ENCODE measurements around the gene EI24. TPM values are rescaled to one million over a fixed set of nuclear protein-coding genes. Genes with fewer than 3 reads are reported as not detected.
"Not testable (repeated sequence)": the region's sequence is repeated elsewhere in the genome, so short reads cannot be mapped to it uniquely, and the experiment has no call there.

The EI24 gene
- total RNA-seq (40.3 TPM), polyA plus RNA-seq (ENCODE audit: insufficient read depth in 1 of 8, insufficient read length in 8 of 8, low replicate concordance in 1 of 8) (10 to 100 TPM; 51.4 to 83.3 (median 66.8) TPM)
- long read RNA-seq, donor 1, transcript EI24-201 (11 exons, 2,455 nt), result major isoform, 9 of 10 reads
- long read RNA-seq, donor 1, partial matches to known transcripts, result 0 of 10 reads
- long read RNA-seq, donor 1, other reads (novel, unspliced or antisense), result 0 of 10 reads
- long read RNA-seq, donor 2, transcript EI24-201 (11 exons, 2,455 nt), result major isoform, 6 of 6 reads
- long read RNA-seq, donor 2, partial matches to known transcripts, result 0 of 6 reads
- long read RNA-seq, donor 2, other reads (novel, unspliced or antisense), result 0 of 6 reads
- long read RNA-seq, donor 3, transcript EI24-201 (11 exons, 2,455 nt), result major isoform, 18 of 19 reads
- long read RNA-seq, donor 3, partial matches to known transcripts, result 0 of 19 reads
- long read RNA-seq, donor 3, other reads (novel, unspliced or antisense), result 0 of 19 reads
- long read RNA-seq, donor 4, transcript EI24-201 (11 exons, 2,455 nt), result major isoform, 10 of 10 reads
- long read RNA-seq, donor 4, partial matches to known transcripts, result 0 of 10 reads
- long read RNA-seq, donor 4, other reads (novel, unspliced or antisense), result 0 of 10 reads
- long read RNA-seq, donor 5, transcript EI24-201 (11 exons, 2,455 nt), result major isoform, 38 of 44 reads
- long read RNA-seq, donor 5, partial matches to known transcripts, result 5 of 44 reads
- long read RNA-seq, donor 5, other reads (novel, unspliced or antisense), result 0 of 44 reads
- long read RNA-seq, donor 6, transcript EI24-201 (11 exons, 2,455 nt), result major isoform, 25 of 26 reads
- long read RNA-seq, donor 6, partial matches to known transcripts, result 0 of 26 reads
- long read RNA-seq, donor 6, other reads (novel, unspliced or antisense), result 0 of 26 reads
- long read RNA-seq, donor 7, transcript EI24-201 (11 exons, 2,455 nt), result major isoform, 19 of 19 reads
- long read RNA-seq, donor 7, partial matches to known transcripts, result 0 of 19 reads
- long read RNA-seq, donor 7, other reads (novel, unspliced or antisense), result 0 of 19 reads
- long read RNA-seq, donor 8, transcript EI24-201 (11 exons, 2,455 nt), result major isoform, 13 of 21 reads
- long read RNA-seq, donor 8, partial matches to known transcripts, result 6 of 21 reads
- long read RNA-seq, donor 8, other reads (novel, unspliced or antisense), result 0 of 21 reads
- long read RNA-seq, donor 9, transcript EI24-201 (11 exons, 2,455 nt), result major isoform, 7 of 14 reads
- long read RNA-seq, donor 9, partial matches to known transcripts, result 5 of 14 reads
- long read RNA-seq, donor 9, other reads (novel, unspliced or antisense), result 0 of 14 reads
- long read RNA-seq, donor 10, transcript EI24-201 (11 exons, 2,455 nt), result major isoform, 15 of 42 reads
- long read RNA-seq, donor 10, partial matches to known transcripts, result 23 of 42 reads
- long read RNA-seq, donor 10, other reads (novel, unspliced or antisense), result 0 of 42 reads
- long read RNA-seq, donor 11, transcript EI24-201 (11 exons, 2,455 nt), result major isoform, 19 of 26 reads
- long read RNA-seq, donor 11, partial matches to known transcripts, result 5 of 26 reads
- long read RNA-seq, donor 11, other reads (novel, unspliced or antisense), result 0 of 26 reads

DNA sequence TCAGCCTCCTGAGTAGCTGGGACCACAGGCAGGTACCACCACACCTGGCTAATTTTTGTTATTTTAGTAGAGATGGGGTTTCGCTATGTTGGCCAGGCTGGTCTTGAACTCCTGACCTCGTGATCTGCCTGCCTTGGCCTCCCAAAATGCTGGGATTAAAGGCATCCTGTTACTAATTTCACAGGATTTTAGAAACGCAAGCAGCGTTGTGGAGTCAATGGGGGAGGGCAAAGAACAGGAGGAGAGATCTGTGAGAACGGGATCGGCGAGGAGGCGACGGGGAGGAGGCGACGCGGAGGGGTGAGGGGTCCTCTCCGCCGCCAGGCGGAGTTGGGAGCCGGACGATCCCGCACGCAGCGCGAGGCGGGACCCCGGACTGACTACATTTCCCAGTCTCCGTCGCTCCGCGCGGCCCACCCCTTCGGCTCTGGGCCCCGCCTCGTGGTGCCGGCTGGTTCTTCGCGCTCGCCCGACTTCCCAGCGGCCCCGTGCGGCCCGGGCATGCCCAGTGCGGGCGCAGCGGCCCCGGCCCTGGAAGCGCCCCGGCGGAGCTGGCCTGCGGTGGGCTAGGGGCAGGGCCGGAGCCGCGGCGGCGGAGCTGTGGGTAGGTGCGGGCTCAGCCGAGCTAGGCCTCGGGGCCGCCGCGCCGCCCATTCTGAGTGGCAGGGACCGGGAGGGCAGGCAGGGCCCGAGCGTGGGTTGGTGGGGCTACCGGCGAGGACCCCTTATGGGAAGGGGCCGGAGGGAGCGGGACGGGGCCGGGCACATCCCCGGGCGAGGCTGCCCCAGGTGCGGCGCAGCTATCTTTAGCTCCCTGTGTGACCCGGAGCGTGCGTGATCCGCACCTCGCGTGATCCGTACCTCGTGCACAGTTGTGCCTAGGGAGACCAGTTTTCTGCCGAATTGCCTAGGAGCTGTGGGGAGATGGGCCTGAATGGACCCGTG is at the start of gene EI24:
TSS of gene EI24 (plus strand) at position 508 of the 945 bp plus-strand sequence. CDS start 3,051 bp downstream, outside the sequence.
- DNase-seq, result peak; percentile 96
- Histone ChIP-seq H3K4me1 (ENCODE audit: control insufficient read depth, insufficient read depth, low read length) (peaks cover 11% of the 10 kb centered on the region), H3K9me3 (replicated peaks; ENCODE audit: control insufficient read depth, low read depth, low read length) (no peaks in the 10 kb centered on the region), H3K4me3 (ENCODE audit: low read length) (peak within 1 kb of the TSS; percentile 77), H3K36me3 (ENCODE audit: control insufficient read depth, insufficient read depth, low read length) (no peaks in the 10 kb centered on the region), H3K27me3 (ENCODE audit: control insufficient read depth, insufficient read depth, low read length) (no peaks in the 10 kb centered on the region), H3K27ac (ENCODE audit: low read length) (peak within 1 kb of the TSS; percentile 74)
- 1% methylated on average over 77 of the region's 83 CpGs for WGBS (ENCODE audit: insufficient coverage)

GRCh38 chr11:125519860-125520834 is 49.1 kb upstream of the EI24 start:
- Histone ChIP-seq H3K27ac (ENCODE audit: low read length) (no peak overlapping the region), H3K4me1 (ENCODE audit: control insufficient read depth, insufficient read depth, low read length) (peaks cover 5% of the 10 kb centered on the region), H3K9me3 (replicated peaks; ENCODE audit: control insufficient read depth, low read depth, low read length) (peaks cover 3% of the 10 kb centered on the region), H3K4me3 (ENCODE audit: low read length) (no peak overlapping the region), H3K36me3 (ENCODE audit: control insufficient read depth, insufficient read depth, low read length) (no peaks in the 10 kb centered on the region), H3K27me3 (ENCODE audit: control insufficient read depth, insufficient read depth, low read length) (no peaks in the 10 kb centered on the region)
- WGBS (ENCODE audit: insufficient coverage), result no CpG with 5 or more reads among the region's 2 CpGs
- DNase-seq, result no peak

GRCh38 chr11:125525303-125525702 is 44.0 kb upstream of the EI24 start:
- no peak overlapping the region for H3K4me3 ChIP-seq (ENCODE audit: low read length)
- H3K9me3 ChIP-seq (replicated peaks; ENCODE audit: control insufficient read depth, low read depth, low read length), result no peaks in the 10 kb centered on the region
- no CpG with 5 or more reads among the region's 5 CpGs for WGBS (ENCODE audit: insufficient coverage)
- H3K36me3 ChIP-seq (ENCODE audit: control insufficient read depth, insufficient read depth, low read length), result no peaks in the 10 kb centered on the region
- H3K27ac ChIP-seq (ENCODE audit: low read length), result no peak overlapping the region
- H3K27me3 ChIP-seq (ENCODE audit: control insufficient read depth, insufficient read depth, low read length), result no peaks in the 10 kb centered on the region
- H3K4me1 ChIP-seq (ENCODE audit: control insufficient read depth, insufficient read depth, low read length), result no peaks in the 10 kb centered on the region
- no peak for DNase-seq

- no peaks in the 10 kb centered on the region for H3K36me3 ChIP-seq (ENCODE audit: control insufficient read depth, insufficient read depth, low read length)
- H3K27ac ChIP-seq (ENCODE audit: low read length), result no peak overlapping the region
- H3K27me3 ChIP-seq (ENCODE audit: control insufficient read depth, insufficient read depth, low read length), result no peaks in the 10 kb centered on the region
- H3K4me3 ChIP-seq (ENCODE audit: low read length), result no peak overlapping the region
- WGBS (ENCODE audit: insufficient coverage), result 74% methylated on average over 2 of the region's 3 CpGs
- no peaks in the 10 kb centered on the region for H3K4me1 ChIP-seq (ENCODE audit: control insufficient read depth, insufficient read depth, low read length)
- no peaks in the 10 kb centered on the region for H3K9me3 ChIP-seq (replicated peaks; ENCODE audit: control insufficient read depth, low read depth, low read length)
- DNase-seq, result no peak
These were observed 36.6 kb upstream of the EI24 start for GRCh38 chr11:125532668-125533067.

GRCh38 chr11:125535585-125535984 is 33.7 kb upstream of the EI24 start:
- 43% methylated on average over 1 of the region's 1 CpG for WGBS (ENCODE audit: insufficient coverage)
- no peak overlapping the region for H3K27ac ChIP-seq (ENCODE audit: low read length)
- no peaks in the 10 kb centered on the region for H3K9me3 ChIP-seq (replicated peaks; ENCODE audit: control insufficient read depth, low read depth, low read length)
- H3K27me3 ChIP-seq (ENCODE audit: control insufficient read depth, insufficient read depth, low read length), result no peaks in the 10 kb centered on the region
- no peaks in the 10 kb centered on the region for H3K36me3 ChIP-seq (ENCODE audit: control insufficient read depth, insufficient read depth, low read length)
- DNase-seq, result no peak
- H3K4me1 ChIP-seq (ENCODE audit: control insufficient read depth, insufficient read depth, low read length), result no peaks in the 10 kb centered on the region
- H3K4me3 ChIP-seq (ENCODE audit: low read length), result no peak overlapping the region

GRCh38 chr11:125536834-125537233 is 32.4 kb upstream of the EI24 start:
- no CpG with 5 or more reads among the region's 19 CpGs for WGBS (ENCODE audit: insufficient coverage)
- H3K27me3 ChIP-seq (ENCODE audit: control insufficient read depth, insufficient read depth, low read length); H3K4me1 ChIP-seq (ENCODE audit: control insufficient read depth, insufficient read depth, low read length); H3K27ac ChIP-seq (ENCODE audit: low read length); DNase-seq; H3K9me3 ChIP-seq (replicated peaks; ENCODE audit: control insufficient read depth, low read depth, low read length); H3K36me3 ChIP-seq (ENCODE audit: control insufficient read depth, insufficient read depth, low read length); H3K4me3 ChIP-seq (ENCODE audit: low read length): not testable (repeated sequence)

GRCh38 chr11:125542709-125543108 is 26.6 kb upstream of the EI24 start:
- no peak overlapping the region for H3K4me3 ChIP-seq (ENCODE audit: low read length)
- no peak overlapping the region for H3K27ac ChIP-seq (ENCODE audit: low read length)
- no peak for DNase-seq
- no peaks in the 10 kb centered on the region for H3K4me1 ChIP-seq (ENCODE audit: control insufficient read depth, insufficient read depth, low read length)
- H3K27me3 ChIP-seq (ENCODE audit: control insufficient read depth, insufficient read depth, low read length), result no peaks in the 10 kb centered on the region
- H3K9me3 ChIP-seq (replicated peaks; ENCODE audit: control insufficient read depth, low read depth, low read length), result peaks cover 5% of the 10 kb centered on the region
- no peaks in the 10 kb centered on the region for H3K36me3 ChIP-seq (ENCODE audit: control insufficient read depth, insufficient read depth, low read length)

DNA sequence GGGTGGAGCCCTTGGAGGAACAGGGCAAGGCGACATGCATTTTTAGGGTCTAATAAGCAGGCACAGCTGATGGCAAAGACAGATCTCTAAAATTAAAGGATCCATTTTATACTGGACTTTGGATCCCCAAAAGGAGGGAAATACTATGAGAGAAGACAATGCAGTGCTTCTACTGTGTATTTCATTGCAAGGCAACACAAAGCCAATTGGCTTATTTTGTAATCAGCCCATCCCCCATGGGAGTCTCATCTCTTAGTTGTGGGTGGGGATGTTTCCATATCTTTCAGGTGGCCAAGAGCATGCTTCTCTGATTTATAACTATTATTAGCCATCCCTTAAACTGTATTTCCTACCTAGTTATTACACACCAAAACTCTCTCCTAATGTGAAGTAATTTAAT is 18.5 kb upstream of the EI24 start:
- Histone ChIP-seq H3K4me1 (ENCODE audit: control insufficient read depth, insufficient read depth, low read length) (no peaks in the 10 kb centered on the region), H3K9me3 (replicated peaks; ENCODE audit: control insufficient read depth, low read depth, low read length) (peaks cover 23% of the 10 kb centered on the region), H3K27me3 (ENCODE audit: control insufficient read depth, insufficient read depth, low read length) (no peaks in the 10 kb centered on the region), H3K4me3 (ENCODE audit: low read length) (no peak overlapping the region), H3K36me3 (ENCODE audit: control insufficient read depth, insufficient read depth, low read length) (no peaks in the 10 kb centered on the region), H3K27ac (ENCODE audit: low read length) (no peak overlapping the region)
- DNase-seq, result no peak
- 100% methylated on average over 1 of the region's 1 CpG for WGBS (ENCODE audit: insufficient coverage)
